NCI-H1105 treated with DMSO at 0.1 percent for 48 hours (cell line): ENCODE data around the gene CMPK2.

Experiments
- DNase-seq: peaks from one replicate; lab custom pipeline; 2025; lab: John Stamatoyannopoulos, UW

The CMPK2 gene

DNA sequence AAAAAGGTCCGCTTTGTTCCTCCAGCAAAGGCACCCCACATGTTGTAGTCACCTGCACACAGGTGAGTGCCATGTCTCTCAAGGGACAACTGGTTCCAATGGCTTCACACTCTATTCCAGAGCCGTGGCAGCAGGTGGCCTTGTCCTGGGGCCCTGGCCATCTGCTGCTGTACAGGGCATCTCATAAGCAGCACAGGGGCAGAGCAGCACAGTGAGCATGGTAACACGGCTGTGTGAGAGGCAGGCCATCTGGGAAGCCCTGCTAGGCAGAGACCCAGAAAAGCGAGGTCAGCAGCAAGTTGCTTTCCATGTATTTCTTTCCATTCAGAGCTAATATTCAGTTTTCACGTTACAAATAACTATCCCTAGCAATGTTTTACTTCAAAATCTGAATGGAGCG is 54.7 kb downstream of the CMPK2 start:
- no peak for DNase-seq

DNA sequence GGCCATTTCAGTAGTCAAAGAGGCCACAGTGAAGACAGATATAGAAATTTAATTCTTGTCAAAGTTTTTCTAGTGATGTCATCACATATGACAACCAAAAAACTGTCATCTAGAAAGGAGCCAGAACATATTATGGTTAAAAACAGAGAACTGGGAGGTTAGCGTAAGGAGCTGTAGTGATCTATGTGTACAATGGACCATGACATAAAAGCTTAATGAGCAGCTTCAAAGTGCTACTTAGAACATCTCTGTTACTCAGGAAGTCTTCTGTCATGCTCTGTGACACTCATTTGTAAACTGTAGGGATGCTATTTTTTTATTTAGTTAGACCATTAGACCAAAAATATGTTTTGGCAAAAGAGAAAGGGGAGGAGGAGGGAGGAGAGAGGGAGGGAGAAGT is 57.3 kb downstream of the CMPK2 start:
- DNase-seq = no peak

DNA sequence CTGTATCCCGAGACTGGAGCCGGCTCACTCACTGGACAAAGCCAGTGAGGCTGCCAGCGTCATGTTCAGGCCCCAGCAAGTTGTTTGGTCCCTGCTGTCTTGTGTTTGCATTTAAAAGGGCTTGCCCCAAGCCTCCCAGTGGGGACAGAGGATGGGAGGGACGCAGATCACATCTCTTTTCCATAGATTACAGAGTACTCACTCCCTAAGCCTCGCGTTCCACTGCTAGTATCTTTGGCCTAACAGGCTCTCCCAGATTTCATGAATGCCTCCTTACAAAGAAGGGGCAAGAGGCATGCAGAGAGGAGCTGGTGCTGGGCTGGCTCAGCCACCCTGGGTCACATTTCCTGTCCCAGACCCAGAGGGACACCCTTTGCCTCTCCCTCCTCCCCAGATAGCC is 59.1 kb downstream of the CMPK2 start:
- DNase-seq = no peak

DNA sequence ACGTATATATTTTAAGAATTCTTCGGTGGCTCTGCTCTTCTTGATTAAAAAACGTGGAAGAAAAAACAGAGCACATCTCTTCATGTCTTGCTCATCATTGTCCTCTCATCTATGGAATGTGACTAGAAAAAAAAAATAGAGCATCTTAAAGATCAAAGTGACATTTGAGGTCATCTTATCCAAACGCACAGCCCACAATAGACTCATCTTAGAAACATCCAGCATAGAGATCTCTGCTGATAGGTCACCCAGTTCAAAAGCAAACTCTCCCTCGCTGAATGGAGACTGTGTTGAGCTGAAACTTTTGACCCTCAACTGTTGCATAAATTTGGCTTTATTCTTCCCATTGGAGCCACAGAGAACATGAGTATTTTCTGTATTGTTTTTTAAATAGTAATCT is 65.2 kb downstream of the CMPK2 start:
- DNase-seq = no peak
